Hematopoietic multipotent progenitor cell treated with erythropoietin and hydrocortisone succinate and interleukin-3 and kit ligand, for 15 days (in vitro differentiated cells): Measurements from ENCODE around the gene SBNO1.
"Not testable (repeated sequence)": the region's sequence is repeated elsewhere in the genome, so short reads cannot be mapped to it uniquely, and the experiment has no call there.

ENCODE experiments used
- DNase-seq: peaks from one replicate; pipeline ENCODE4 v3.0.0-alpha.2; 2015; ENCODE audit warnings: low spot score

SBNO1 gene

GRCh38 chr12:123364532-123365024, at the start of gene SBNO1:
SBNO1 (minus strand) TSS chr12:123364847; CDS start chr12:123350441, 14,406 bp downstream.
- peak; percentile 89 for DNase-seq

DNA sequence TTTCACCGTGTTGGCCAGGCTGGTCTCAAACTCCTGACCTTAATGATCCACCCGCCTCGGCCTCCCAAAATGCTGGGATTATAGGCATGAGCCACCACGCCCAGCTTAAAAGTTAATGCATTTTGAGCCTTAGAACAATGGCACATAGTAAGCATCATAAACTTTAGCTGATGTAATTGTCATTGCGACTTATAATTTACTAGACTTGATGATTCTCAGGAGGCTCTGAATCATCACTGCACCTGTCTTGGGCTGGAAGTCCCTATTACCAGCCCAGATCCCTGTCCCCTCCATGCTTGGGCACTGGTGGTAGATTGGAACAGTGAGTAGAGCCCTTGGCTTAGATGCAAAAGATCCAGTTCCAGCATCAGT, 45.4 kb upstream of the SBNO1 start:
- DNase-seq: no peak

GRCh38 chr12:123409284-123410040, 44.8 kb upstream of the SBNO1 start:
- DNase-seq: not testable (repeated sequence)

GRCh38 chr12:123408619-123409018, 44.0 kb upstream of the SBNO1 start:
- DNase-seq: not testable (repeated sequence)

DNA sequence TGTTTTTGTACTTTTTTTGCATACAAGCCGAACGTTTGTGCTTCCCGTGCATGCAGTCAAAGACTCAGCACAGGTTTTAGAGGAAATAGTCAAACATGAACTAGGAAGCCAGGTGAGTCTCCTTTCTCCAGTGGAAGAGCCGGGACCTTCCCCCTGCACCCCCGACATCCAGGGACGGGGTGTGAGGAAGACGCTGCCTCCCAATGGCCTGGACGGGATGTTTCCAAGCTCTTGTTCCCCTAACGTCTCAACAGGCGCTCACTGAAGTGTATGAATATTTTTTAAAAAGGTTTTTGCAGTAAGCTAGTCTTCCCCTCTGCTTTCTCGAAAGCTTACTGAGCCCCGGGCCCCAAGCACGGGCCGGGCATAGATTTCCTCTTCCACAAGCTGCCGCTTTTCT, 43.3 kb upstream of the SBNO1 start:
- DNase-seq: not testable (repeated sequence)

DNA sequence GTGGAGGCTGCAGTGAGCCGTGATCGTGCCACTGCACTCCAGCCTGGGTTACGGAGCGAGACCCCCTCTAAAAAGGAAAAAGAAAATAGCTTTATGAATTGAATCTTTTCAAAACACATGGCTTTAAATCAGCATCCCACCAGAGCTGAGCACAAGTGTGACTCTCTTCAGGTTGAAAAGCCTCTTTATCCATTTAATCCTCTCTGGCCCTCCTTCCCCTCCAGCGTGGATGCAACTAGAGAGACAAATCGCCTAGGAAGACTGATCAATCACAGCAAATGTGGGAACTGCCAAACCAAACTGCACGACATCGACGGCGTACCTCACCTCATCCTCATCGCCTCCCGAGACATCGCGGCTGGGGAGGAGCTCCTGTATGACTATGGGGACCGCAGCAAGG, 42.6 kb upstream of the SBNO1 start:
- DNase-seq: not testable (repeated sequence)

DNA sequence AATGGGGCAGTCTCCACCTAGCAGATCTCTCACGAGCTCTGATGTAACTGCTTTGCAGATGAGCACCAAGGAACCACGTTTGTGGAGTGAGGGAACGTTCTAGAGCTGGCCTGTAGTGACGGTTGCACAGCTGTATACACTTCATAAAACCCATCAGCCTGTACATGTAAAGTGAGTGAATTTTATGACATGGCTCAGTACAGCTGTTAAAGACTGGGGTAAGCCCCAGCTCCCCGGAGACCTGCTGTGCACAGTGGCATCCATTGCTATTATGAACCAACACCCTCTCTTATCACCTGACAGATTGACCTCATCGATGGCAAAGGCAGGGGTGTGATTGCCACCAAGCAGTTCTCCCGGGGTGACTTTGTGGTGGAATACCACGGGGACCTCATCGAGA, 39.9 kb upstream of the SBNO1 start:
- DNase-seq: no peak

- no peak for DNase-seq
Observed at GRCh38 chr12:123401753-123402683, 37.4 kb upstream of the SBNO1 start.

GRCh38 chr12:123399255-123399617, 34.6 kb upstream of the SBNO1 start:
- no peak for DNase-seq

DNA sequence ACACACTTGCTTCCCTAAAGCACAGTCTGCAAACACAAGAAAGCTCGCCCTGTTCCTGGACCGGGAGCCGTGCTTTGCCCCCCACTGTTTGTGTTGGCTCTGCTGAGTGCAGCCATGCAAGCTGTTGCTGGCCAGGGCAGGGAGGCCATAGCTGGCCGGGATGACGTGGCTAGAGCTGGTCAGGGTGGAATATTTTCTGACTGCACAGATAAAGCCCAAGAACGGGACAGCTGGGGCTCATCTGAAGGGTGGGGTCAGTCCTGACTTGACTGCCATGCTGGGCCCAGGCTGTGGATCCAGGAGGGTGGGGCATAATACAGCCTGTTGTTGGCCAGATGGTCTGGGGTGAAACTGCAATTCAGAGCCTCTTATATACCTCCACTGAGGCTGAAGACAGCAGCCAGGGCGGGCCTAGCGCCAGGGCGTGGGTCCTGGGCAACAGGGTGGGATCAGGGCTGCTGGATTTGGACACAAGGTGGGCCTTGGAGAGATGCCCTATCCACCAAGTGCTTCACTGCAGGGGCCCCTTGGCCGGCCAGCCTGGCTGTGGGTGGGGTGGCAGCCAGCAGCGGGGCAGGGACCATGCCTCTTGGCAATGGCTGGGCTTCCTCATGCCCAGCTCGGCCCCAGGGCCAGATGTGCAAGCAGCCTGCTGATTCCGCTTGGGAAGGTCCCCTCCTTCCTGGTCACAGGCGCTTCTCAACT, 34.1 kb upstream of the SBNO1 start:
- DNase-seq: no peak

- DNase-seq: no peak
Observed at GRCh38 chr12:123398177-123398549, 33.5 kb upstream of the SBNO1 start.

- no peak for DNase-seq
Observed at GRCh38 chr12:123397400-123397799, 32.8 kb upstream of the SBNO1 start.

DNA sequence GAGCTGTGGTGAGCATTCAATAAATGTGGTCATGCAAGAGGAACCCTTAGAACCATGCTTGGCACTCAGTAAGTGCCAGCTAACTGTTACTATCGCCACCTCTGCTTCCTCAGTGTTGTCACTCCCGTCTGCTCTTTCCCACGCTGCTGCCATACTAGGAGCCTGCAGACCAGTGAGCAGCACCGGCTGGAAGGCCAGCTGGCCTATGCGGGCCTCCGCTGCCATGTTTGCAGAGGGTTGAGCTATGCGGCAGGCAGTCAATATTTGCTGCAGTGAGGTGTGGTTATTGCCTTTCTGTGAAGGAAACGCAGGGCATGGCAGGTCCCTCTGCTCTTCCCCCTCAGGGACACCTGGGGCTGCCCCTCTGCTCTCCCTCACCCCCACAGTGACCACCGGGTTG, 32.3 kb upstream of the SBNO1 start:
- DNase-seq: no peak

- no peak for DNase-seq
Observed at GRCh38 chr12:123396543-123396942, 31.9 kb upstream of the SBNO1 start.

DNA sequence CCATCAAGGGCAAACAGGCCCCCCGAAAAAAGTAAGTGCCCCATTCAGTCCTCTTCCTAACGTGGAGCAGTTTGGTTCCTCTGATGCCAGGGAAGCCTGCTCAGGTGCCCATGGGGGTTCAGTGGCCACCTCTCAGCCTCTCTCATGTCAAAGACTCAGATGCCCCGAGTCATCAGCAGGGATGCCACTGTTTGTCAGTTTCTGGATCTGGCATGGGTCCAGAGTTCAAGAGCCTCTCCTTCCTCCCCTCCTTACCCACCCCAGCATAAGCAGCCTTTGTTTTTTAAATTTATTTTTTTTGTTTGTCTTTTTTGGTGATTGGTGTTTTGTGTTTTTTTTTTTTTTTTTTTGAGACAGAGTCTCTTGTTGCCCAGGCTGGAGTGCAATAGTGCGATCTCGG, 30.6 kb upstream of the SBNO1 start:
- DNase-seq: peak; percentile 27

GRCh38 chr12:123393747-123394146, 29.1 kb upstream of the SBNO1 start:
- no peak for DNase-seq

- DNase-seq: no peak
Observed at GRCh38 chr12:123391546-123392343, 27.1 kb upstream of the SBNO1 start.

GRCh38 chr12:123390498-123391426, 26.1 kb upstream of the SBNO1 start:
- no peak for DNase-seq

DNA sequence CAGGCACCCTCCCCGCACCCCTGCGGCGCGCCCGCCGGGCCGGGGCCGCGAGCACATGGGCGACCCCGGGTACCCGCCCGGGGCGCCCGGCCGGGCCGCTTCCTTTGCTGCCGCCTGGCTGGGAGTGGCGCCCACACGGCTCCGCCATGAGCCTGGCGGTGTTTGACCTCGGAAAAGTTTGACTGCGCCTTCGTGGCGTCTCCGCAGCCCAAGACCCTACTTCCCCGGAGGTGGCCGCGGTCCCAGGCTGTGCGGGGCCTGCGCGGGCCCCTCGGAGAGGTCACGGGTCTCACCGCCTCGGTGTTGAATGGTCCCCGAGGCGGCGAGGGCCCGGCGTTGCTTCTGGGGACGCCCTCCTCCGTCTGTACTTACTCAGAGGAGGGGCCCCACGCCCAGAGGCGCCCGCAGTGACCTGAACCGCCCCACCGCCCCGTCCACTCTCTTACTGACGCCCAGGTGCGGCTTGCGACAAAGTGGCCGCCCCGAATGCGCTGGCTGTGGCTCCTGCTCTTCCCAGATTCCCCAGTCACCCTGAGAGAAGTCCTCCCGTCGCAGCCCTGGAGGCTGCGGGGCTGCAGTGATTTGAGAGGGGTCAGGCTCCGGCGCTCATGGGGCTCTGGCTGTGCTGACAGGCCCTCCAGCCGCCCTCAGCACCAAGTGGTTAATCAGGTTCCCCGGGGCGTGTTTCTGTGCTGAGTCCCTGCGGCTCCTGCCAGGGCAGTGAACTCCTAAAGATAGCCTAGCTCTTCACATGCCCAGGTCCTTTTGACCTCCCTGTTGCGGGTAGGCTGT, 25.1 kb upstream of the SBNO1 start:
- DNase-seq: no peak
